HepG2 (cell line): ENCODE results near the gene TIA1. TPM values are rescaled to one million over a fixed set of nuclear protein-coding genes. Genes with fewer than 3 reads are reported as not detected.

Source experiments
- ASH2L ChIP-seq: fragments of 300-600, 200-600 bp; sonication (generic); IDR thresholded peaks from 2 replicates; pipeline ENCODE4 v1.7.0; 2017; ENCODE audit warnings: low read depth, mild to moderate bottlenecking, moderate library complexity, mixed read lengths, low read length; ENCODE audit not compliant: insufficient read length
- CENPBD1 ChIP-seq: sonication (generic); formaldehyde crosslinking; IDR thresholded peaks from 2 replicates; pipeline ENCODE4 v1.8.0; 2022; ENCODE audit warnings: missing genetic modification reagents, low read depth, mild to moderate bottlenecking, borderline replicate concordance
- DR1 ChIP-seq: sonication (generic); formaldehyde crosslinking; IDR thresholded peaks from 2 replicates; pipeline ENCODE4 v1.8.0; 2021; ENCODE audit warnings: mild to moderate bottlenecking, missing genetic modification reagents, inconsistent platforms
- E2F5 ChIP-seq: sonication (generic); formaldehyde crosslinking; conservative IDR thresholded peaks from 2 replicates; pipeline ENCODE4 v1.4.0; 2020; ENCODE audit warnings: missing genetic modification reagents
- MXI1 ChIP-seq: IDR thresholded peaks from 3 replicates; pipeline ENCODE4 v1.6.1; 2012; ENCODE audit warnings: low read depth, low read length, inconsistent platforms, borderline replicate concordance
- PCBP1 ChIP-seq: fragments of 200-400 bp; formaldehyde crosslinking; IDR thresholded peaks from 2 replicates; pipeline ENCODE4 v1.6.1; 2017; ENCODE audit warnings: mild to moderate bottlenecking, low read depth, low read length, borderline replicate concordance
- SATB2 ChIP-seq: sonication (generic); formaldehyde crosslinking; IDR thresholded peaks from 2 replicates; pipeline ENCODE4 v1.5.0; 2020; ENCODE audit warnings: missing genetic modification reagents
- TMF1 ChIP-seq: sonication (generic); formaldehyde crosslinking; IDR thresholded peaks from 2 replicates; pipeline ENCODE4 v1.8.1; 2022; ENCODE audit warnings: low read depth, missing genetic modification reagents
- ZNF3 ChIP-seq: IDR thresholded peaks from 2 replicates; pipeline ENCODE4 v1.7.0; 2017; ENCODE audit warnings: inconsistent platforms
- ZNF430 ChIP-seq: sonication (generic); formaldehyde crosslinking; IDR thresholded peaks from 2 replicates; pipeline ENCODE4 v1.9.0; 2021; ENCODE audit warnings: mild to moderate bottlenecking, missing genetic modification reagents
- ZNF563 ChIP-seq: sonication (generic); formaldehyde crosslinking; IDR thresholded peaks from 2 replicates; pipeline ENCODE4 v1.8.0; 2022; ENCODE audit warnings: mild to moderate bottlenecking, moderate library complexity, missing genetic modification reagents
- ZNF567 ChIP-seq: sonication (generic); formaldehyde crosslinking; IDR thresholded peaks from 2 replicates; pipeline ENCODE4 v1.8.1; 2023; ENCODE audit warnings: mild to moderate bottlenecking, missing genetic modification reagents, borderline replicate concordance
- polyA plus RNA-seq, 8 experiments: library from polyadenylated mRNA; depleted of rRNA in 3 of 8; stranded (reverse) in 7 of 8; unstranded in 1 of 8; fragments of >200 nt; fragmentation: Illumina TruSeq in 4 of 8; extraction: Trizol in 4 of 8; gene quantifications; 2 replicates each; pipeline versions ENCODE4 v1.2.1 to v1.2.3, GENCODE V29; 2011 to 2016; ENCODE audit warnings: low read depth in 4 of 8, missing spikeins in 1 of 8, mixed read lengths in 1 of 8; ENCODE audit not compliant: insufficient read depth in 1 of 8
- total RNA-seq, 5 experiments: library from RNA; depleted of rRNA; stranded (reverse); fragments of >200 nt; fragmentation: Illumina TruSeq; extraction: Trizol; gene quantifications; 2 replicates each; pipeline ENCODE4 v1.2.3, GENCODE V29; 2016; ENCODE audit warnings: low read depth in 1 of 5
- TF ChIP-seq, protein P1 (sequence below), 2 experiments: fragments of 450-650 bp in 1 of 2; sonication (generic) in 1 of 2; formaldehyde crosslinking in 1 of 2; IDR thresholded peaks; 2 replicates each; pipeline versions ENCODE4 v1.6.1 to v1.8.0; 2016 to 2022; ENCODE audit warnings: antibody characterized with exemption in 1 of 2, mild to moderate bottlenecking in 1 of 2, missing genetic modification reagents in 1 of 2
- TF ChIP-seq, protein P2 (sequence below): sonication (generic); formaldehyde crosslinking; IDR thresholded peaks from 2 replicates; pipeline ENCODE4 v1.4.0; 2020; ENCODE audit warnings: missing genetic modification reagents

Gene TIA1
- total and polyA plus RNA-seq, 2 of the 13 experiments (the other 11 are each of a cell fraction or from before 2014, with no cell fraction given), result 209 to 319 TPM

- TF ChIP-seq, protein P1, sequence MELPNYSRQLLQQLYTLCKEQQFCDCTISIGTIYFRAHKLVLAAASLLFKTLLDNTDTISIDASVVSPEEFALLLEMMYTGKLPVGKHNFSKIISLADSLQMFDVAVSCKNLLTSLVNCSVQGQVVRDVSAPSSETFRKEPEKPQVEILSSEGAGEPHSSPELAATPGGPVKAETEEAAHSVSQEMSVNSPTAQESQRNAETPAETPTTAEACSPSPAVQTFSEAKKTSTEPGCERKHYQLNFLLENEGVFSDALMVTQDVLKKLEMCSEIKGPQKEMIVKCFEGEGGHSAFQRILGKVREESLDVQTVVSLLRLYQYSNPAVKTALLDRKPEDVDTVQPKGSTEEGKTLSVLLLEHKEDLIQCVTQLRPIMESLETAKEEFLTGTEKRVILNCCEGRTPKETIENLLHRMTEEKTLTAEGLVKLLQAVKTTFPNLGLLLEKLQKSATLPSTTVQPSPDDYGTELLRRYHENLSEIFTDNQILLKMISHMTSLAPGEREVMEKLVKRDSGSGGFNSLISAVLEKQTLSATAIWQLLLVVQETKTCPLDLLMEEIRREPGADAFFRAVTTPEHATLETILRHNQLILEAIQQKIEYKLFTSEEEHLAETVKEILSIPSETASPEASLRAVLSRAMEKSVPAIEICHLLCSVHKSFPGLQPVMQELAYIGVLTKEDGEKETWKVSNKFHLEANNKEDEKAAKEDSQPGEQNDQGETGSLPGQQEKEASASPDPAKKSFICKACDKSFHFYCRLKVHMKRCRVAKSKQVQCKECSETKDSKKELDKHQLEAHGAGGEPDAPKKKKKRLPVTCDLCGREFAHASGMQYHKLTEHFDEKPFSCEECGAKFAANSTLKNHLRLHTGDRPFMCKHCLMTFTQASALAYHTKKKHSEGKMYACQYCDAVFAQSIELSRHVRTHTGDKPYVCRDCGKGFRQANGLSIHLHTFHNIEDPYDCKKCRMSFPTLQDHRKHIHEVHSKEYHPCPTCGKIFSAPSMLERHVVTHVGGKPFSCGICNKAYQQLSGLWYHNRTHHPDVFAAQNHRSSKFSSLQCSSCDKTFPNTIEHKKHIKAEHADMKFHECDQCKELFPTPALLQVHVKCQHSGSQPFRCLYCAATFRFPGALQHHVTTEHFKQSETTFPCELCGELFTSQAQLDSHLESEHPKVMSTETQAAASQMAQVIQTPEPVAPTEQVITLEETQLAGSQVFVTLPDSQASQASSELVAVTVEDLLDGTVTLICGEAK (IDR thresholded peaks at IDR 0.05), result peak; percentile 49
- TF ChIP-seq, protein P1 (CRISPR knock-in tag; IDR thresholded peaks at IDR 0.05), result peak; percentile 84
- no peak for TF ChIP-seq SATB2 (CRISPR knock-in tag)
- TF ChIP-seq CENPBD1, result no peak
- TF ChIP-seq ZNF563, result peak; percentile 90
- peak; percentile 71; the same call in 1 of the 2 replicates for TF ChIP-seq ZNF3 (CRISPR knock-in tag)
- no peak; the same call in 1 of the 2 replicates for TF ChIP-seq TMF1 (CRISPR knock-in tag)
- TF ChIP-seq ZNF430, result peak; percentile 87; the same call in 1 of the 2 replicates
- 0 out of 2 replicates have a peak, but pooled peaks have one; percentile 26 for TF ChIP-seq E2F5
- TF ChIP-seq, protein P2, sequence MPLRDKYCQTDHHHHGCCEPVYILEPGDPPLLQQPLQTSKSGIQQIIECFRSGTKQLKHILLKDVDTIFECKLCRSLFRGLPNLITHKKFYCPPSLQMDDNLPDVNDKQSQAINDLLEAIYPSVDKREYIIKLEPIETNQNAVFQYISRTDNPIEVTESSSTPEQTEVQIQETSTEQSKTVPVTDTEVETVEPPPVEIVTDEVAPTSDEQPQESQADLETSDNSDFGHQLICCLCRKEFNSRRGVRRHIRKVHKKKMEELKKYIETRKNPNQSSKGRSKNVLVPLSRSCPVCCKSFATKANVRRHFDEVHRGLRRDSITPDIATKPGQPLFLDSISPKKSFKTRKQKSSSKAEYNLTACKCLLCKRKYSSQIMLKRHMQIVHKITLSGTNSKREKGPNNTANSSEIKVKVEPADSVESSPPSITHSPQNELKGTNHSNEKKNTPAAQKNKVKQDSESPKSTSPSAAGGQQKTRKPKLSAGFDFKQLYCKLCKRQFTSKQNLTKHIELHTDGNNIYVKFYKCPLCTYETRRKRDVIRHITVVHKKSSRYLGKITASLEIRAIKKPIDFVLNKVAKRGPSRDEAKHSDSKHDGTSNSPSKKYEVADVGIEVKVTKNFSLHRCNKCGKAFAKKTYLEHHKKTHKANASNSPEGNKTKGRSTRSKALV (CRISPR knock-in tag), result no peak
- peak; percentile 99 for TF ChIP-seq ASH2L
- TF ChIP-seq MXI1, result peak; percentile 36; the same call in 1 of the 3 replicates
- TF ChIP-seq DR1, result no peak; the same call in 1 of the 2 replicates
- peak; percentile 96 for TF ChIP-seq ZNF567
- peak; percentile 97 for TF ChIP-seq PCBP1
These were observed 57.8 kb downstream of the TIA1 start, which contains the start of gene C2orf42 (continued) for GRCh38 chr2:70190418-70191243.
